LNCaP clone FGC (cell line): ENCODE data around the gene PHKA2.

Source experiments
- DNase-seq: peaks from one replicate; pipeline ENCODE4 v3.0.0-alpha.2; 2011; ENCODE audit warnings: low read depth
- H3K4me3 ChIP-seq: 2 replicates; pipeline ENCODE4 v1.5.1; 2011; ENCODE audit warnings: mild to moderate bottlenecking, low read depth, low read length, control low read depth
- CTCF ChIP-seq: IDR thresholded peaks from 2 replicates; pipeline ENCODE4 v1.5.1; 2012; ENCODE audit warnings: mild to moderate bottlenecking; ENCODE audit not compliant: control insufficient read depth, insufficient read depth; ENCODE audit errors: extremely low read depth

PHKA2 gene

DNA sequence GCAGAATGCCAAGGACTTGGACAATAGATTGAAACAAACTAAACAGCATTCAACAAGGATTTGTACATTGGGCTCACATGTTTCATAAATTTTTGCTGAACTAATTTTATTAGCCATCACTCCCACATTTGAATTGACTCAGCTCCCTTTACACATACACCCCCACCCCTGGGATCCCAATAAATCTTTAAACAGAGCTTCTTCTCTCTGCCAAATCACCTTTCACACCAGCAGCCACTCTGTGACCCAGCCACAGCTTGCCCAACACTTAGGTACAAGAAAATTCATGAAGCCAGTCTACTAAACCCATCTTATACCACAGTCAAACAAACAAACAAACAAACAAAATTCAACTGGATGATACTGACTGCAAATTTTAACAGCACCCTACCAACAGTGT lies 21.6 kb downstream of the PHKA2 start:
- no peak overlapping the region for H3K4me3 ChIP-seq
- no peak for TF ChIP-seq CTCF
- DNase-seq = no peak

DNA sequence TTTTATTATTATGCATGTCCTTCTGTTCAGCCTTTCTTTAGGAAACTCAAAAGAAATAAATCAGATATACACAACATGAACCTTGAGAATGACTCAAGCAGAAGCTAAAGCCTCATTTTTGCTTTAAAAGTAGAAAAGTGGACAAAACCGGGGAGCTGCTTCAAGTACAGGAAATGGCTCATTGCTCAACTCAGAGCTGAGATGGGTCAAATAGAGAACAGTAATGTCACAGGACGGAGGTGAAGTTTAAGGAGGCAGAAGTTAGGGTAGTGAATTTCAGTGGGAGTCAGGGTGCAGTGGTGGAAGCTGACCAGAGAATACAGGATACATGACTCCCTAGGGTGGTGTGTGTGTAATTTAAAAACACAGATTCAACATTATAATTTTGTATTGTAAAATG lies 22.2 kb downstream of the PHKA2 start:
- TF ChIP-seq CTCF = no peak
- DNase-seq = no peak
- H3K4me3 ChIP-seq = no peak overlapping the region

DNA sequence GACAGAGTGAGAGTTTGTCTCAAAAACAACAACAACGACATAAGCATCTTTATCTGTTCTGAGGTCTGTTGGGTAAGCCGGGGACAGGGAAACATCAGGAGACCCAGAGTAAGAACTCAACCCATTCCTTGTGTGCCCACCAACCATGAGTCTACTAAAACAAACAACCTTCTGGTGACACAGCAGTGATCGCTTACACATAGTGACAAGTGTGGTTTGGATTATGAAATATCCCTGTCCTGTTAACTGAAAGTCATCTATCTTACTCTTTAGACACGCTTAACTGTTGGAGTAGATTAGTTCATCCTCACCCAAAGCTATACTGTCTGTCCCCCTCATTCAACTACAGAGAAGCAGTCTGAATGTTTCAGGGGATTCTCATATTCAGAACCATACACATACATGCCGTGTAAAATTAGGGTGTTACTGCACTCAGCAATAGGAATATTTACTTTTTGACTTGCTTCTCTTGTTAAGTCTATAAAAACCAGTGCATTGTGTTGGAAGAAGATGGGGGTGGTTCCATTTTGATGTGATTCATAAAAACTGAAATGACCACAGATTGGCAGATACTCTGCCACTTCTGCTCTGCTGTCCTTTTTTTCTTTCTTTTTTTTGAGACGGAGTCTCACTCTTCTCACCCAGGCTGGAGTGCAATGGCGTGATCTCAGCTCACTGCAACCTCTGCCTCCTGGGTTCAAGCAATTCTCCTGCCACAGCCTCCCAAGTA lies 27.4 kb downstream of the PHKA2 start:
- no peak overlapping the region for H3K4me3 ChIP-seq
- TF ChIP-seq CTCF = no peak
- no peak for DNase-seq

DNA sequence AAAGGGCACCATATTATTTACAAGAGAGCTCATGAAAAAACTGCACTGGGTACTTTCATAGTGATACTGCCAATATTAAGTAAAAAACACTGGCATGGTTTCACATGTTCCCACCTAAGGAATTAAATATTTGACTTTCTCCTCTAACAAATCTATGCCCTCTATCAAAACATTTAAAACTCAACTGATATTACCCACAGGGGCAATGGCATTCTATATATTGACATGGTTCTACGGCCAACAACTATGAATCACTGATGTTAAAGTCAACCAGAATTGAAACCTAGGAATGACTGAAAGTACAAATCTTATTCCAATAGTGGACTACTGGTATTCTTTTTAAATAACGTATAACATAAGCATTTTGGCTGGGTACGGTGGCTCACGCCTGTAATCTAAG lies 28.2 kb downstream of the PHKA2 start:
- TF ChIP-seq CTCF = no peak
- DNase-seq = peak; percentile 59

DNA sequence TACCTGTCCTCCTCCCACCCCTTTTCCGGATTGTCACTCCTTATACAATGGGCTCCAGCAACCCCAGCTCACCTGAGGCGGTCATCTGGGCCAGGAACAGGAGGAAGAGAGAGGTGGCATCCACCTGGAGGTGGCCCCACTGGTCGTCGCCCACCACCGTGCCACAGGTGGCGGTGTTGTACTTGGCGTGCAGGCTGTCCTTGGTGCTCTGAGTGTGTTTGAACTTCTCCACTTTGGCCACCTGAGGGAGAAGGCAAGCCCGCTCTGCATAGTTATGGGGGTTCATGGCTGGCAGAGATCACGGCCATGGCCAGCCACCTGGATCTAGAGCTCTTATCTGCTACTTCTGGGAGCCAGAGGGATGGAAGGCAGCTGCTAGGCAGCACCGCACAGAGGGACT lies 32.9 kb downstream of the PHKA2 start:
- H3K4me3 ChIP-seq = no peak overlapping the region
- DNase-seq = no peak
- no peak for TF ChIP-seq CTCF

More for the DNA sequence above, 28.2 kb downstream of the PHKA2 start:
- H3K4me3 ChIP-seq = no peak overlapping the region

DNA sequence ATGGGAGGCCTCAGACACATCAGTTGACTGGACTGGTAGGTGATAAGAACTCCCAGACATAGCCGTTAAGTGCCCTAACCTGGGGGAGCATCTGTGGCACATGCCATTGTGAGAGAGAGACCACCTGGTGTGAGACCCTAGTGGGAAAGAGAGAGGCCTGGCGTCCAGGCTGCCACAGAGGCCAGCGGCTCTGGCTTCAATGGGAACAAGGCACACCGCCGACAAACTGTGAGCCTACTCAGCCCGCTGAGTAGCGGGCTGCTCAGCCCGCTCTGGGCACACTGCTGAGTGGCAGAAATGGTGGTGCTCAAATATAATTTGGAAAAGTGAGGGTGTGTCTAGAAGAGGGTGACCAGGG lies 34.0 kb downstream of the PHKA2 start:
- no peak for TF ChIP-seq CTCF
- DNase-seq = no peak
- no peak overlapping the region for H3K4me3 ChIP-seq

GRCh38 chrX:18949291-18949943 lies 34.5 kb downstream of the PHKA2 start:
- TF ChIP-seq CTCF = no peak
- DNase-seq = no peak
- no peak overlapping the region for H3K4me3 ChIP-seq
